HEK293 (cell line): ENCODE measurements around the gene OR2T10.
A peak's percentile ranks its signal among the peaks of the same experiment; 100 is the strongest.

Experiments used
- CTCF ChIA-PET: fragments of 350-600 bp; formaldehyde crosslinking; extraction: SDS; loops from one replicate; lab custom pipeline; 2021; ENCODE audit warnings: antibody characterized with exemption; lab: Yijun Ruan, JAX
- POLR2A ChIA-PET: fragments of 300-600 bp; formaldehyde crosslinking; extraction: SDS; loops from one replicate; lab custom pipeline; 2020; ENCODE audit warnings: antibody characterized with exemption, inconsistent platforms; lab: Yijun Ruan, JAX
- H3K27ac ChIP-seq: fragments of 200-500 bp; sonication (Bioruptor generic); 2 replicates; pipeline ENCODE4 v1.5.1; 2014; ENCODE audit warnings: low read depth, low read length, control low read depth, inconsistent platforms; ENCODE audit errors: extremely low read depth
- H3K36me3 ChIP-seq, 2 experiments: fragments of 200-500 bp in 1 of 2; sonication (Bioruptor generic) in 1 of 2; 1 replicate in 1 of 2; 2 replicates in 1 of 2; pipeline ENCODE4 v1.5.1; 2014 to 2017; ENCODE audit warnings: inconsistent platforms in 2 of 2, low read length in 2 of 2; ENCODE audit not compliant: control insufficient read depth in 2 of 2, insufficient read depth in 1 of 2
- H3K4me1 ChIP-seq: fragments of 200-500 bp; sonication (Bioruptor generic); 2 replicates; pipeline ENCODE4 v1.5.1; 2014; ENCODE audit warnings: mild to moderate bottlenecking, low read length, inconsistent platforms; ENCODE audit not compliant: control insufficient read depth, insufficient read depth
- H3K4me3 ChIP-seq: 2 replicates; pipeline ENCODE4 v1.5.1; 2011; ENCODE audit warnings: low read depth, mild to moderate bottlenecking, control low read depth, low read length, moderate library complexity
- H3K9me3 ChIP-seq: fragments of 200-500 bp; sonication (Bioruptor generic); 2 replicates; pipeline ENCODE4 v1.5.1; 2014; ENCODE audit warnings: low read depth, low read length, inconsistent platforms; ENCODE audit not compliant: control insufficient read depth, insufficient read depth
- GLI4 ChIP-seq: fragments of 450-650 bp; formaldehyde crosslinking; IDR thresholded peaks from 2 replicates; pipeline ENCODE4 v1.5.1; 2016; ENCODE audit warnings: missing biosample characterization, missing genetic modification characterization
- MZF1 ChIP-seq: fragments of 450-650 bp; formaldehyde crosslinking; IDR thresholded peaks from 2 replicates; pipeline ENCODE4 v1.5.1; 2017; ENCODE audit warnings: missing biosample characterization, missing genetic modification characterization, borderline replicate concordance
- SP3 ChIP-seq: fragments of 450-650 bp; formaldehyde crosslinking; IDR thresholded peaks from 2 replicates; pipeline ENCODE4 v1.5.1; 2016; ENCODE audit warnings: missing biosample characterization, missing genetic modification characterization
- WT1 ChIP-seq: fragments of 450-650 bp; formaldehyde crosslinking; IDR thresholded peaks from 2 replicates; pipeline ENCODE4 v1.5.1; 2016; ENCODE audit warnings: missing biosample characterization, missing genetic modification characterization
- ZFP3 ChIP-seq: fragments of 450-650 bp; formaldehyde crosslinking; IDR thresholded peaks from 2 replicates; pipeline ENCODE4 v1.5.1; 2016; ENCODE audit warnings: low read depth, missing biosample characterization, missing genetic modification characterization
- ZNF112 ChIP-seq: fragments of 450-650 bp; formaldehyde crosslinking; IDR thresholded peaks from 2 replicates; pipeline ENCODE4 v1.5.0; 2017; ENCODE audit warnings: missing biosample characterization, missing genetic modification characterization
- ZNF350 ChIP-seq: fragments of 450-650 bp; formaldehyde crosslinking; IDR thresholded peaks from 2 replicates; pipeline ENCODE4 v1.5.0; 2017; ENCODE audit warnings: missing biosample characterization, mild to moderate bottlenecking, missing genetic modification characterization
- ZNF560 ChIP-seq: fragments of 450-650 bp; formaldehyde crosslinking; IDR thresholded peaks from 2 replicates; pipeline ENCODE4 v1.5.1; 2017; ENCODE audit warnings: missing biosample characterization, missing genetic modification characterization, borderline replicate concordance
- ZNF654 ChIP-seq: fragments of 450-650 bp; formaldehyde crosslinking; IDR thresholded peaks from 2 replicates; pipeline ENCODE4 v1.5.1; 2016; ENCODE audit warnings: low read depth, missing biosample characterization, missing genetic modification characterization
- ZNF837 ChIP-seq: fragments of 450-650 bp; formaldehyde crosslinking; IDR thresholded peaks from 2 replicates; pipeline ENCODE4 v1.5.1; 2016; ENCODE audit warnings: missing biosample characterization, missing genetic modification characterization
- ZSCAN16 ChIP-seq: fragments of 450-650 bp; formaldehyde crosslinking; IDR thresholded peaks from 2 replicates; pipeline ENCODE4 v1.5.1; 2016; ENCODE audit warnings: missing biosample characterization, missing genetic modification characterization
- TF ChIP-seq, protein P1 (sequence below): fragments of 450-650 bp; formaldehyde crosslinking; IDR thresholded peaks from 2 replicates; pipeline ENCODE4 v1.5.1; 2016; ENCODE audit warnings: missing biosample characterization, missing genetic modification characterization
- TF ChIP-seq, protein P2 (sequence below): fragments of 450-650 bp; formaldehyde crosslinking; IDR thresholded peaks from 2 replicates; pipeline ENCODE4 v1.5.1; 2016; ENCODE audit warnings: missing biosample characterization, missing genetic modification characterization
- TF ChIP-seq, protein P3 (sequence below): fragments of 450-650 bp; formaldehyde crosslinking; IDR thresholded peaks from 2 replicates; pipeline ENCODE4 v1.5.1; 2017; ENCODE audit warnings: missing biosample characterization, missing genetic modification characterization
- TF ChIP-seq, protein P4 (sequence below): fragments of 450-650 bp; formaldehyde crosslinking; IDR thresholded peaks from 2 replicates; pipeline ENCODE4 v1.5.1; 2016; ENCODE audit warnings: missing biosample characterization, missing genetic modification characterization, borderline replicate concordance

OR2T10 gene

DNA sequence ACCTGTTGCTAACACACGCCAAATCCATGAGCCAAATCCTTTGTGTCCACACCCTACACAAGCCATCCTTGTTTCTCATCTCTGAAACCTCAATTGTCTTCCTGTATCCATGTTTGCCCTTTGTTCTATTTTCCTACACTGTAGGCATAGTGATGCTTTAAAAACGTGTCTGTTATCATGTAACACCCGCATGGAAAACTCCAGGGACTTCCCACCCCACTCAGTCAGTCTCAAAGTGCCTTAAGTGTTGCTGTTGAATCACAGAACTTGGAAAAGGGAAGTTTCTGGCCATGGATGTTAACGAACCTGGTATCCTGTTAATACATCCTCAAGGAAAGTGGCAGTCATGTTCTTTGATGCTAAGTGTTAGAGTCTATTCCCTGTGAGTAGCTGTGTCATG lies 27.7 kb upstream of the OR2T10 start:
- ChIA-PET CTCF (interaction anchor here (0.6 to 5.1 kb wide), 2 partner anchors 76 to 181 kb away, joined by 3 to 25 read pairs; no protein-coding TSS in a partner anchor), POLR2A (no interaction called here)

DNA sequence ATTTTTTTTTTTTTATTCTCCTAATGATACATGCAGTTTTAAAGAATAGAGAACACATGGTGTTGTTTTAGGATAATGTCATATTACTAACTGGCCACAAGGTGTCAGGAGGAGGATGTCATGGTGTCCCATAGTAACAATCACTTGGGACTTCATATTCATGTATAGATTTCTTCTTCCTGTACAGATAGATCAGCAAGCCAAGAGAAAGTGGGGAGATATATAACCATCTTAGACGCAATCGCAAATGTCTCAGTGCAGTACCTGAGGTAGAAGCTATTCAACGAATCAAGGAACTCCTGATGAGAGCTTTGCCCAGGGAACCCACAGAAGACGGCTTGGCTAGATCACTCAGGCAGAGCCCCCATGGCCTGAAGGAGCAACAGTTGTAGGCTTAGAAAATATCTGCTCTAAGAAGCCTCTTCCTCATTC lies 25.1 kb upstream of the OR2T10 start:
- no peaks in the 10 kb centered on the region for H3K36me3 ChIP-seq
- H3K27ac ChIP-seq = no peak overlapping the region
- TF ChIP-seq ZNF654 (tag by site-specific recombination) = 0 out of 2 replicates have a peak, but pooled peaks have one; percentile 11
- TF ChIP-seq ZNF350 (tag by site-specific recombination) = no peak
- CTCF ChIA-PET = interaction anchor here (0.7 to 5.1 kb wide), 4 partner anchors 184 to 908 kb away, joined by 3 to 25 read pairs (median 5); no protein-coding TSS in a partner anchor
- H3K9me3 ChIP-seq = no peaks in the 10 kb centered on the region
- no peaks in the 10 kb centered on the region for H3K4me1 ChIP-seq
- POLR2A ChIA-PET = no interaction called here
- no peak overlapping the region for H3K4me3 ChIP-seq

More for the DNA sequence above, 27.7 kb upstream of the OR2T10 start:
- Histone ChIP-seq H3K36me3 (no peaks in the 10 kb centered on the region), H3K4me1 (no peaks in the 10 kb centered on the region), H3K4me3 (no peak overlapping the region), H3K9me3 (no peaks in the 10 kb centered on the region), H3K27ac (no peak overlapping the region)
- TF ChIP-seq, protein P1, sequence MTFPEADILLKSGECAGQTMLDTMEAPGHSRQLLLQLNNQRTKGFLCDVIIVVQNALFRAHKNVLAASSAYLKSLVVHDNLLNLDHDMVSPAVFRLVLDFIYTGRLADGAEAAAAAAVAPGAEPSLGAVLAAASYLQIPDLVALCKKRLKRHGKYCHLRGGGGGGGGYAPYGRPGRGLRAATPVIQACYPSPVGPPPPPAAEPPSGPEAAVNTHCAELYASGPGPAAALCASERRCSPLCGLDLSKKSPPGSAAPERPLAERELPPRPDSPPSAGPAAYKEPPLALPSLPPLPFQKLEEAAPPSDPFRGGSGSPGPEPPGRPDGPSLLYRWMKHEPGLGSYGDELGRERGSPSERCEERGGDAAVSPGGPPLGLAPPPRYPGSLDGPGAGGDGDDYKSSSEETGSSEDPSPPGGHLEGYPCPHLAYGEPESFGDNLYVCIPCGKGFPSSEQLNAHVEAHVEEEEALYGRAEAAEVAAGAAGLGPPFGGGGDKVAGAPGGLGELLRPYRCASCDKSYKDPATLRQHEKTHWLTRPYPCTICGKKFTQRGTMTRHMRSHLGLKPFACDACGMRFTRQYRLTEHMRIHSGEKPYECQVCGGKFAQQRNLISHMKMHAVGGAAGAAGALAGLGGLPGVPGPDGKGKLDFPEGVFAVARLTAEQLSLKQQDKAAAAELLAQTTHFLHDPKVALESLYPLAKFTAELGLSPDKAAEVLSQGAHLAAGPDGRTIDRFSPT (tag by site-specific recombination) = no peak
- TF ChIP-seq MZF1 (no peak), ZFP3 (tag by site-specific recombination) (no peak)
- TF ChIP-seq, protein P2, sequence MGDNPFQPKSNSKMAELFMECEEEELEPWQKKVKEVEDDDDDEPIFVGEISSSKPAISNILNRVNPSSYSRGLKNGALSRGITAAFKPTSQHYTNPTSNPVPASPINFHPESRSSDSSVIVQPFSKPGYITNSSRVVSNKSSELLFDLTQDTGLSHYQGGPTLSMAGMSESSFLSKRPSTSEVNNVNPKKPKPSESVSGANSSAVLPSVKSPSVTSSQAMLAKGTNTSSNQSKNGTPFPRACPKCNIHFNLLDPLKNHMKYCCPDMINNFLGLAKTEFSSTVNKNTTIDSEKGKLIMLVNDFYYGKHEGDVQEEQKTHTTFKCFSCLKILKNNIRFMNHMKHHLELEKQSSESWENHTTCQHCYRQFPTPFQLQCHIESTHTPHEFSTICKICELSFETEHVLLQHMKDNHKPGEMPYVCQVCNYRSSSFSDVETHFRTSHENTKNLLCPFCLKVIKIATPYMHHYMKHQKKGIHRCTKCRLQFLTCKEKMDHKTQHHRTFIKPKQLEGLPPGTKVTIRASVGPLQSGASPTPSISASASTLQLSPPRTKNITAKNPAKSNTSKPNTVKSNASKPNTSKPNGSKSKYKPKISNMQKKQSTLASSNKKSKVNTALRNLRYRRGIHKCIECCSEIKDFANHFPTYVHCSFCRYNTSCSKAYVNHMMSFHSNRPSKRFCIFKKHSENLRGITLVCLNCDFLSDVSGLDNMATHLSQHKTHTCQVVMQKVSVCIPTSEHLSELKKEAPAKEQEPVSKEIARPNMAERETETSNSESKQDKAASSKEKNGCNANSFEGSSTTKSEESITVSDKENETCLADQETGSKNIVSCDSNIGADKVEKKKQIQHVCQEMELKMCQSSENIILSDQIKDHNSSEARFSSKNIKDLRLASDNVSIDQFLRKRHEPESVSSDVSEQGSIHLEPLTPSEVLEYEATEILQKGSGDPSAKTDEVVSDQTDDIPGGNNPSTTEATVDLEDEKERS (tag by site-specific recombination) = no peak

DNA sequence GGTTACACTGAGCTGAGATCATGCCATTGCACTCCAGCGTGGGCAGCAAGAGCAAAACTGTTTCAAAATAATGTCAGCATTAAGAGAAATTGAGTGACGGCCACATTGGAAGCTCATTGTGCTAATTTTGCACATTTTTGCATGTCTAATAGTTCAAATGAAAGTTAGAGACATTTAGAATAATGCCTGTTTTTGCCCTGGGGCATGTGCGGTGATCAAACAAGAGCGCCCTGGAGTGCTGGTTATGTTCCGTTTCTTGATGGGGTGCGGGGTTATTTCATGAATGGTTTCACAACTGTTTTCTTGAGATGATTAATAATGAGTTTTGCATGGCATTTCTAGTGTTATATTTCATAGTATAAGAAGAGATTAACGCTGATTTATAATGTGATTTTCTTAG lies 24.3 kb upstream of the OR2T10 start:
- Histone ChIP-seq H3K9me3 (no peaks in the 10 kb centered on the region), H3K4me3 (no peak overlapping the region), H3K4me1 (no peaks in the 10 kb centered on the region), H3K36me3 (no peaks in the 10 kb centered on the region), H3K27ac (no peak overlapping the region)
- CTCF ChIA-PET = interaction anchor here (0.7 to 5.1 kb wide), 3 partner anchors 185 to 907 kb away, joined by 3 to 25 read pairs (median 7); no protein-coding TSS in a partner anchor
- POLR2A ChIA-PET = no interaction called here
- TF ChIP-seq ZSCAN16 (tag by site-specific recombination) = no peak
- no peak for TF ChIP-seq ZNF560
- TF ChIP-seq GLI4 (tag by site-specific recombination) = no peak
- TF ChIP-seq, protein P3, sequence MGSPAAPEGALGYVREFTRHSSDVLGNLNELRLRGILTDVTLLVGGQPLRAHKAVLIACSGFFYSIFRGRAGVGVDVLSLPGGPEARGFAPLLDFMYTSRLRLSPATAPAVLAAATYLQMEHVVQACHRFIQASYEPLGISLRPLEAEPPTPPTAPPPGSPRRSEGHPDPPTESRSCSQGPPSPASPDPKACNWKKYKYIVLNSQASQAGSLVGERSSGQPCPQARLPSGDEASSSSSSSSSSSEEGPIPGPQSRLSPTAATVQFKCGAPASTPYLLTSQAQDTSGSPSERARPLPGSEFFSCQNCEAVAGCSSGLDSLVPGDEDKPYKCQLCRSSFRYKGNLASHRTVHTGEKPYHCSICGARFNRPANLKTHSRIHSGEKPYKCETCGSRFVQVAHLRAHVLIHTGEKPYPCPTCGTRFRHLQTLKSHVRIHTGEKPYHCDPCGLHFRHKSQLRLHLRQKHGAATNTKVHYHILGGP (tag by site-specific recombination) = no peak
- TF ChIP-seq SP3 (tag by site-specific recombination) = no peak
- TF ChIP-seq ZNF837 = no peak
- TF ChIP-seq, protein P4, sequence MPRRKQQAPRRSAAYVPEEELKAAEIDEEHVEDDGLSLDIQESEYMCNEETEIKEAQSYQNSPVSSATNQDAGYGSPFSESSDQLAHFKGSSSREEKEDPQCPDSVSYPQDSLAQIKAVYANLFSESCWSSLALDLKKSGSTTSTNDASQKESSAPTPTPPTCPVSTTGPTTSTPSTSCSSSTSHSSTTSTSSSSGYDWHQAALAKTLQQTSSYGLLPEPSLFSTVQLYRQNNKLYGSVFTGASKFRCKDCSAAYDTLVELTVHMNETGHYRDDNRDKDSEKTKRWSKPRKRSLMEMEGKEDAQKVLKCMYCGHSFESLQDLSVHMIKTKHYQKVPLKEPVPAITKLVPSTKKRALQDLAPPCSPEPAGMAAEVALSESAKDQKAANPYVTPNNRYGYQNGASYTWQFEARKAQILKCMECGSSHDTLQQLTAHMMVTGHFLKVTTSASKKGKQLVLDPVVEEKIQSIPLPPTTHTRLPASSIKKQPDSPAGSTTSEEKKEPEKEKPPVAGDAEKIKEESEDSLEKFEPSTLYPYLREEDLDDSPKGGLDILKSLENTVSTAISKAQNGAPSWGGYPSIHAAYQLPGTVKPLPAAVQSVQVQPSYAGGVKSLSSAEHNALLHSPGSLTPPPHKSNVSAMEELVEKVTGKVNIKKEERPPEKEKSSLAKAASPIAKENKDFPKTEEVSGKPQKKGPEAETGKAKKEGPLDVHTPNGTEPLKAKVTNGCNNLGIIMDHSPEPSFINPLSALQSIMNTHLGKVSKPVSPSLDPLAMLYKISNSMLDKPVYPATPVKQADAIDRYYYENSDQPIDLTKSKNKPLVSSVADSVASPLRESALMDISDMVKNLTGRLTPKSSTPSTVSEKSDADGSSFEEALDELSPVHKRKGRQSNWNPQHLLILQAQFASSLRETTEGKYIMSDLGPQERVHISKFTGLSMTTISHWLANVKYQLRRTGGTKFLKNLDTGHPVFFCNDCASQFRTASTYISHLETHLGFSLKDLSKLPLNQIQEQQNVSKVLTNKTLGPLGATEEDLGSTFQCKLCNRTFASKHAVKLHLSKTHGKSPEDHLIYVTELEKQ (tag by site-specific recombination) = no peak
- TF ChIP-seq ZNF112 = no peak
- TF ChIP-seq WT1 (tag by site-specific recombination) = no peak
